GM19397 (cell line): Measurements from ENCODE around the gene PHETA1.
"Not testable (repeated sequence)": the region's sequence is repeated elsewhere in the genome, so short reads cannot be mapped to it uniquely, and the experiment has no call there.

Experiments used
- ATAC-seq: cut with Tn5 transposase; IDR thresholded peaks from one replicate; pipeline ENCODE4 v1.9.1; 2021; ENCODE audit warnings: mild to moderate bottlenecking, moderate library complexity; ENCODE audit not compliant: unreplicated experiment

PHETA1 gene

DNA sequence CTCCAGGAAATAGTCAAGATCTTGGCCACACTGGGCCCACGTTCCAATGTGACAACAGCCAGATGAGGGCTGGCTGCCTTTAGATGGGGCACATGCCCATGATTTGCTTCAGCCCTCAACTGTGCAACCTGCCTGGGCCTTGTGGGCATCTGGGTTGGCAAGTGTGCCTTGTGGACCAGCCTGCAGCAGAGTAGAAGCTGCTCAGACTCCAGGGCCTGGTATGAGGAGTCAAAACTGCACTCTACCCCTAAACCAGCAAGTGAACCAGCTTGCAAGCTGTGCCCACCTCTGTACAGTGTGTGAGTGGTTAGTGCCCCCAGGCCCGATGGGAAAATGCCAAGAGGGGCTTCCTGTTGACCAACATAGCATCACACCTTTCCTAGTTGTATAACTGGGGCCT, 17.9 kb downstream of the PHETA1 start:
- ATAC-seq, result no peak

DNA sequence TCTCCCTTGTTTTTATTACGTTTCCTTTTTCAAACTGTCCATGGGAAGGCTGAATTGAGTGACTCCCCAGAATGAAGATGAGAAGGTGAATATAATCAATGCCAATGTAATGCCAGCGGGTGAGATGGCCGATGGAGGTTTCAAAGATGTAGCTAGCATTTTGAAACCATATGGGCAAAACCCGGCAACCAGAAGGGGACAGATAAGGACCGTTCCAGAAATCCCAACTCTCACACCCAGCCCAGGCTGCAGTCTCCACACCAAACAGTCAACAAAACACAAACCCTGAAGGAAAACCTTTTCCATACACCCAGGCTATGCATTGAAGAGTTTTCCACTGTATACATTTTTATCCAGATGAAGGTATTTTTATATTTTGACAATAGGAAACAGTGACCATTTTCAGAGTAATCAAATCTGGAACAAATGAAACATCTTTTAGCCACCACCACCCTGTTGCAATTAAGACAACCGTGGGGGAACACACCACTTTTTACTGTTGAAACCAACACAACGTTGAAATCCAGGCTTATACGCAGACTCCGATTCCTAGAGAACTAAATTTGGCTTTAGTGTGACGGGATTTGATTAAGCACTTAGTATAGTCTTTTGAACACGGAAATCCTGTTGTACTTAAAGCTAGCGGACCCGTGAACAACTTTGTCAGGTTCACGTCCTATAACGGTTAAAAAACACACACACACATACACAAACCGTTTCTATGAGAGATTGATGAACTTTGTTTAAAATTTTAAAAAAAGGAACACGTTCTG, 19.0 kb downstream of the PHETA1 start:
- no peak for ATAC-seq

GRCh38 chr12:111349101-111349747, 19.7 kb downstream of the PHETA1 start:
- no peak for ATAC-seq

GRCh38 chr12:111347891-111348644, 20.8 kb downstream of the PHETA1 start:
- no peak for ATAC-seq

DNA sequence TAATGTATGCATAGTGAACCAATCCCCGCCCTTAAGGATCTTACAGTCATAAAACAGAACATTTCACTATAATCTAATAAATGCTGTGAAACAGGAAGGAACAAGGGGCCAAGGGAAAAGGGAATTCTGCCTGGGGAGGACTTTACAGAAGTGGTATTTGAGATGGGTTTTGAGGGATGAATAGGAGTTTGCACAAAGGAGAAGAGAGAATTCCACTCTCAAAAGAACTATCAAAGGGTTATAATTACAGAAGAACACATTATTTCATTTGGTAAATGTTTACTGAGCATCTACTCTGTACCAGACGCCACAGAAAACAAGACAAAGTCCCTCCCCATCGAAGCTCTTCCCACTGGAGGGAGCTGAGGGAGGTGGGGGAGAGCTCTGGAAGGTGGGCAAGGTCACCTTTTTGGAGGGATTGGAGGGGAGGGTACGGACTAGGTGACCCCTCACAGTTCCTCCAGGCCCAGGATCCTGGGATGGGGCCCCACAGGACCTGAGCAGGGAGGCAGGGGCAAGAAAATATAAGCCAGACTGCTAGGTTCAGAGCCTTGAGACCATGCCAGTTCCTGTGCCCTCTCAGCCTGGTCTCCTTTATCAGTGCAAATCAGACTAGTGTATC, 24.5 kb downstream of the PHETA1 start:
- ATAC-seq, result no peak

DNA sequence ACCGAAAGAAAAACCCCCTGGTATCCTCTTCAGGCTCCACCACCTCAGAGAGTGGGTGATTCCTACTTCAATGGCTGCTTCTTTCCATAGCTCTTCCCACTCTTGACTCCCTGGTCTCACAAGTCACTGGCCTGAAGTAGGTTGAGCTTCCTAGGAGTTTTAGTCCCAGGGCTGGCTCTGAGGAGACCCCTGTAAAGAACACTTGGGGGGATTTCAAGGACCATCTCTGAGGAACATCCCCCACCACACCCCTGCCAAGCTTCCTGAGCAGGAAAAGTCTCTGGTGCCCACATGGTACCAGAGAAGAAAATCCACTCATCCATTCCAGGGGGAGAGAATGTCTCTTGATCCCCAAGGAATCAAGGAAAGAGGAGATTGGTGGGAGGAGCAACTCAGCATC, 25.7 kb downstream of the PHETA1 start:
- ATAC-seq, result no peak

GRCh38 chr12:111342376-111342775, 26.5 kb downstream of the PHETA1 start:
- ATAC-seq, result no peak

DNA sequence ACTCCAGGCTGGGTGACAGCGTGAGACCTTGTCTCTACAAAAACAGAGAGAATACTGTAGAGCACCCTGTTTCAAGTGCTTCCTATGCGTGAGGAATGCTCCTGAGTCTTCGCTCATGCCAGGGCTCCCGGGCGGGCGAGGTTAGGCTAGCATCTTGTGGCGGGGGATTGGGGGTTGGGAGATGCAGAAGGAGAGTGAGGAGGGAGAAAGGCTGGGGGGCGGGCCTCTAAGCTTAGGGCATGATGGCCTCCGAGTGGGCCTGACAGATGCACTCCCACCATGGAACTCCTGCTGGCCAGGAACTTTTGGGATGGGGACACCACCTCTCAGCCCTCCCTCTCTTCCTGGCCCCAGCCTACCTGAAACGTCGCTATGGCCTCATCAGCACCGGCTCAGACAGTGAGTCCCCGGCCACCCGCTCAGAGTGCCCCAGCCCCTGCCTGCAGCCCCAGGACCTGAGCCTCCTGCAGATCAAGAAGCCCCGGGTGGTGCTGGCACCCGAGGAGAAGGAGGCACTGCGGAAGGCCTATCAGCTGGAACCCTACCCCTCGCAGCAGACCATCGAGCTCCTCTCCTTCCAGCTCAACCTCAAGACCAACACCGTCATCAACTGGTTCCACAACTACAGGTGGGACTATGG, 27.3 kb downstream of the PHETA1 start:
- no peak for ATAC-seq

DNA sequence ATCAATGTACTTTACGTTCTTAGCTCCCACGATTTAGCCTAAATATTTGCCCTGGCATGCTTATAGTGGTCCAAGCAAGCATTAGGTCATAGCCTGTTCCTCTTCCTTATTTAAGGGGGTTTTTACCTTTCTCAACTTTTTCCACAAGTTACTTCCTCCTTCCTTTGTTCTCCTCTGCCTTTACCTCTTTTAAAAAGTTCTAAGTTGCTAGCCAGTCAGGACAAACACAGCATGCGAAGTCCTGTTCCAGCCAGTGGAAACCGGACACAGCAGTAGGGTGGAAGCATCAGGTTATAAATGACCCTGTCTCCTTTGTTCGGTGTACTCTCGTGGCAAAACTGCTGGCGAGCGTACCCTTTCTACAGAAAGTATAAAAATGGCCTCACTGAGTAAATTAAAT, 28.2 kb downstream of the PHETA1 start:
- not testable (repeated sequence) for ATAC-seq

GRCh38 chr12:111340231-111340630, 28.7 kb downstream of the PHETA1 start:
- ATAC-seq, result no peak

DNA sequence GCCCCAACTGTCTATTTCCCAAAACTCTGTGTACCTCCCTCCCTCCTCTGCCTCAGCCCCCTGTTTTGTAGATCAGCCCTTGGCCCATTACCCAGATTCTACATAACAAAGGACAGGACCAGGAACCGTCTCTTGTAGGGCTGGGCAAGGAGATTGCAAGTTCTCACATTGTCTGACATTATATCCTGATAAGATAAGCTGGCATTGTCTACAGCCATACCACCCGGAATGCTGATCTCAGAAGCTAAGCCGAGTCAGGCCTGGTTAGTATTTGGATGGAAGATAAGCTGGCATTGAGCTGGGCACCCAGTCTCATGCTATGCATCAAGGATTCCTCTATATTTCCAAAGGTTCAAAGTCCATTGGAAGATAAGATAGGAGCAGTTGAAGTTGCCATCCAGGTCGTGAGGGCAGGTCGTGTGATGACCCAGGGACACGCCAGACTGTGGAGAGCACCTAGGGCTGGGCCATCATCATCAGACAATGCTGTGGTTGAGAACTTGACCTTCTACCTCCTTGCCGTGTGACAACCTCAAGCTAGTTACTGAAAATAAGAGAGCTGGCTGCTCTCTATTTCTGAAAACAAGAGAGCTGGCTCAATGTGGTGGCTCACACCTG, 29.5 kb downstream of the PHETA1 start:
- ATAC-seq, result no peak

DNA sequence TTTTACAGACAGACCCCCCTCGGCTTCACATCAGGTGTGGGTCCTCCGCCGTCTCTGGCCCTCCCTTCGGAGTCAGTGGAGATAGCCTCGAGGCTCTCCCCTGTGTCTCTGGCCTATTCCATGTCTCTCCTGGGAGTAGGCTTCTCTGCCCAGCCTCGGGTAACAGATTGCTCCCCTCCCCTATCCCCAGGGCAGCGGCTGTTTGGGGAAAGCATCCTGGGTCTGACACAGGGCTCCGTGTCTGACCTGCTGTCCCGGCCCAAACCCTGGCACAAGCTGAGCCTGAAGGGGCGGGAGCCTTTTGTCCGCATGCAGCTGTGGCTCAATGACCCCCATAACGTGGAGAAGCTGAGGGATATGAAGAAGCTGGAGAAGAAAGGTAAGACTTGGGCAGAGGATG, 30.8 kb downstream of the PHETA1 start:
- no peak for ATAC-seq

- ATAC-seq, result no peak
Observed at GRCh38 chr12:111337371-111337770, 31.5 kb downstream of the PHETA1 start.

DNA sequence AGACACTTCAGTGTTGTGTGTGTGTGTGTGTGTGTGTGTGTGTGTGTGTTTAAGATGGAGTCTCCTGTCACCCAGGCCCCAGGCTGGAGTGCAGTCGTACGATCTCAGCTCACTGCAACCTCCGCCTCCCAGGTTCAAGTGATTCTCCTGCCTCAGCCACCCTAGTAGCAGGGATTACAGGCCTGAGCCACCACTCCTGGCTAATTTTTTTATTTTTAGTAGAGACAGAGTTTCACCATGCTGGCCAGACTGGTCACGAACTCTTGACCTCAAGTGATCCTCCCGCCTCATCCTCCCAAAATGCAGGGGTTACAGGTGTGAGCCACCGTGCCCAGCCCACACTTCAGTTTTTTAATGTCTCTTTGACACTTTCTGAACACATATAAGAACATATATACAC, 32.5 kb downstream of the PHETA1 start:
- ATAC-seq, result not testable (repeated sequence)

DNA sequence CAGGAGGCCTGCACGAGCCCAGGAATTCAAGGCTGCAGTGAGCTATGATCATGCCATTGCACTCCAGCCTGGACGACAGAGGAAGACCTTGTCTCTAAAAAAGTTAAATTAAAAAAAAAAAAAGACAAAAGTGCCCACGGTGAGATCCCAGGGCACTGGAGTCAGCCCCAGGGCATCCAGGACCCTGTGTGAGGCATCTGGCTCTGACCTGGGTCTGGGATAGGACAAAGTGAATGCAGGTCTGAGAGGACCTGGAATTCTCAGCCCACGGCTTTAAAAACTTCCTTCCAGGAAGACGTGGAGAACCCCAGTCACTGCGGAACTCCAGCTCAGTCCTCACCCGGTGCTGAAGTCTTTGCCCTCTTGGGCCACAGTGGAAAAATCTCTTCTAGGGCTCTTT, 33.1 kb downstream of the PHETA1 start:
- ATAC-seq, result no peak

DNA sequence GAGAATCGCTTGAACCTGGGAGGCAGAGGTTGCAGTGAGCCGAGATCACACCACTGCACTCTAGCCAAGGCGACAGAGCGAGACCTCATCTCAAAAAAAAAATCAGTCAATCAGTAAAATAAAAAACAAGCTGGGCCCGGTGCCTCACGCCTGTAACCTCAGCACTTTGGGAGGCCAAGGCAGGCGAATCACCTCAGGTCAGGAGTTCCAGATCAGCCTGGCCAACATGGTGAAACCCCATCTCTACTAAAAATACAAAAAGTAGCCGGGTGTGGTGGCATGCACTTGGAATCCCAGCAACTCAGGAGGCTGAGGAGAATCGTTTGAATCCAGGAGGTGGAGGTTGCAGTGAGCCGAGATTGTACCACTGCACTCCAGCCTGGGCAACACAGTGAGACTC, 33.6 kb downstream of the PHETA1 start:
- not testable (repeated sequence) for ATAC-seq

- no peak for ATAC-seq
Observed at GRCh38 chr12:111334393-111334915, 34.4 kb downstream of the PHETA1 start.

GRCh38 chr12:111330800-111331752, 37.8 kb downstream of the PHETA1 start:
- no peak for ATAC-seq

- no peak for ATAC-seq
Observed at GRCh38 chr12:111328138-111328537, 40.8 kb downstream of the PHETA1 start.
